CD4-positive, alpha-beta memory T cell (primary cell): ENCODE results near the gene DNA2. TPM values are rescaled to one million over a fixed set of nuclear protein-coding genes. Genes with fewer than 3 reads are reported as not detected.
"Not testable (repeated sequence)": the region's sequence is repeated elsewhere in the genome, so short reads cannot be mapped to it uniquely, and the experiment has no call there.

Experiments
- CTCF ChIA-PET: fragments of 350-600 bp; sonication (Branson Sonifier 250); formaldehyde crosslinking; loops from one replicate; lab custom pipeline; 2021; ENCODE audit warnings: inconsistent platforms; ENCODE audit not compliant: partially characterized antibody; lab: Charles Lee
- POLR2A ChIA-PET: fragments of 350-600 bp; sonication (Branson Sonifier 250); formaldehyde crosslinking; loops from one replicate; lab custom pipeline; 2021; ENCODE audit not compliant: partially characterized antibody; lab: Charles Lee
- DNase-seq, 5 donors: peaks; one replicate each; pipeline versions ENCODE4 v3.0.0 to v3.0.0-alpha.2; 2020 to 2022; ENCODE audit warnings: mixed read lengths in 1 of 5
- H3K27ac ChIP-seq: one replicate; pipeline ENCODE4 v1.7.0; 2013; ENCODE audit warnings: low read depth, low read length
- H3K27me3 ChIP-seq: 2 replicates; pipeline ENCODE4 v1.7.0; 2013; ENCODE audit warnings: mild to moderate bottlenecking, low read length, moderate library complexity; ENCODE audit not compliant: insufficient read depth
- H3K36me3 ChIP-seq: 2 replicates; pipeline ENCODE4 v1.7.0; 2013; ENCODE audit warnings: mild to moderate bottlenecking, low read length, moderate library complexity; ENCODE audit not compliant: insufficient read depth
- H3K4me1 ChIP-seq: 2 replicates; pipeline ENCODE4 v1.7.0; 2013; ENCODE audit warnings: mild to moderate bottlenecking, low read length, moderate library complexity; ENCODE audit not compliant: insufficient read depth
- H3K4me3 ChIP-seq, 2 donors: one replicate each; pipeline ENCODE4 v1.7.0; 2013; ENCODE audit warnings: low read length in 2 of 2, mild to moderate bottlenecking in 1 of 2
- H3K9me3 ChIP-seq, 2 donors: one replicate each; pipeline ENCODE4 v1.7.0; 2013; ENCODE audit warnings: low read length in 2 of 2, control low read depth in 1 of 2; ENCODE audit not compliant: control insufficient read depth in 1 of 2
- H3K27ac Mint-ChIP-seq, 7 donors: one replicate each; pipeline ENCODE4 v1.8.0; 2020 to 2021; ENCODE audit warnings: mixed read lengths in 7 of 7, mild to moderate bottlenecking in 6 of 7, inconsistent platforms in 3 of 7, moderate library complexity in 3 of 7
- H3K27me3 Mint-ChIP-seq, 2 donors: one replicate each; pipeline ENCODE4 v1.8.0; 2020 to 2021; ENCODE audit warnings: mixed read lengths in 2 of 2
- H3K36me3 Mint-ChIP-seq, 2 donors: one replicate each; pipeline ENCODE4 v1.8.0; 2020 to 2021; ENCODE audit warnings: mixed read lengths in 2 of 2, inconsistent platforms in 1 of 2, mild to moderate bottlenecking in 1 of 2
- H3K4me1 Mint-ChIP-seq, 4 donors: one replicate each; pipeline ENCODE4 v1.8.0; 2020 to 2021; ENCODE audit warnings: mixed read lengths in 4 of 4, mild to moderate bottlenecking in 1 of 4
- H3K4me3 Mint-ChIP-seq, 8 donors: one replicate each; pipeline ENCODE4 v1.8.0; 2020 to 2021; ENCODE audit warnings: mixed read lengths in 8 of 8, mild to moderate bottlenecking in 7 of 8, moderate library complexity in 6 of 8, inconsistent platforms in 3 of 8
- H3K9me3 Mint-ChIP-seq, 8 donors: one replicate each; pipeline ENCODE4 v1.8.0; 2020 to 2021; ENCODE audit warnings: mixed read lengths in 8 of 8, mild to moderate bottlenecking in 5 of 8, inconsistent platforms in 3 of 8, moderate library complexity in 1 of 8
- intact Hi-C: fragments of 100-400 bp; cut with micrococcal nuclease; formaldehyde crosslinking; loops from one replicate; pipeline ENCODE4 v1.15.1; 2023
- polyA plus RNA-seq, 2 donors: library from polyadenylated mRNA; unstranded; fragments of 300-500 nt; fragmentation: Illumina TruSeq; gene quantifications; one replicate each; pipeline ENCODE4 v1.2.3, GENCODE V29; 2021
- total RNA-seq, 2 experiments: library from RNA; stranded (reverse); gene quantifications; one replicate each; pipeline ENCODE4 v1.2.3, GENCODE V29; 2021

DNA2 gene
- total and polyA plus RNA-seq, 4 experiments from 2014 or later: 0.36 to 7.7 (median 3.3) TPM

DNA sequence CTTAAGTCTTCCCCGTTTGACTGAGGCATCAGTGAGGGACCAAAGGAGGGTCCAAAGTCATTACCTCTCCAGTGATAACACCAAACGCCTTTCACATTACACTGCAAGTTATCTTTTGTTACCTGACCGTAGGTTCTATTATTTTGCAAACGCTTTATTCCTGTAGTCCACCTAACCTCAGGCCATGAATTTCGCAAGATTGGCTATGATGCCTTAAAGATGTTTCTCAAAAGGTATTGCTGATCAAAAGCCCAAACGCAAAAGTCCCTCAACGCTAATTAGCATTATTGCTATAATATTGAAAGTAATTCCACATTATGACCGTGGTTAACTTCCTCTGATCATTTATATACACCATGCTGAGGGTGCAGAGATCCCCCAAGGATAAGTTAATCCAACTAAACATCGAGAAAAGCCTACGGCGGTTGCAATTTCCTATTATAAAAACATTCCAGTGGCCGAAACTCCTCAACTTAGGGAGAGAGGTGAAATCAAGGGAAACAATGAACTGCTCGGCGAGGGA is 649 bp downstream of the DNA2 start:
- Histone ChIP-seq H3K27ac (peak overlapping the region; percentile 44), H3K27me3 (no peaks in the 10 kb centered on the region), H3K9me3 (no peaks in the 10 kb centered on the region), H3K36me3 (no peaks in the 10 kb centered on the region), H3K4me1 (peaks cover 16% of the 10 kb centered on the region), H3K4me3 (peak overlapping the region; percentile 53 to 97)
- H3K36me3 Mint-ChIP-seq: peaks cover 0 to 4% of the 10 kb centered on the region in 2 donors
- peak overlapping the region in 4 of 7 donors; percentile 46 to 90 (median 70) for H3K27ac Mint-ChIP-seq
- CTCF ChIA-PET: interaction anchor here (1.0 kb wide), 1 partner anchor 258 kb away, joined by 3 read pairs; no protein-coding TSS in a partner anchor
- intact Hi-C loops: no loop called here
- peaks cover 0 to 2% (median 0%) of the 10 kb centered on the region in 8 donors for H3K9me3 Mint-ChIP-seq
- H3K27me3 Mint-ChIP-seq: no peaks in the 10 kb centered on the region
- DNase-seq: no peak
- POLR2A ChIA-PET: interaction anchor here (1.3 kb wide), 1 partner anchor 139 kb away, joined by 4 read pairs; the partner anchor contains the start of genes HNRNPH3 and PBLD
- H3K4me3 Mint-ChIP-seq: peak overlapping the region; percentile 94 to 99 (median 97)
- H3K4me1 Mint-ChIP-seq: peaks cover 5 to 24% (median 14%) of the 10 kb centered on the region in 4 donors

DNA sequence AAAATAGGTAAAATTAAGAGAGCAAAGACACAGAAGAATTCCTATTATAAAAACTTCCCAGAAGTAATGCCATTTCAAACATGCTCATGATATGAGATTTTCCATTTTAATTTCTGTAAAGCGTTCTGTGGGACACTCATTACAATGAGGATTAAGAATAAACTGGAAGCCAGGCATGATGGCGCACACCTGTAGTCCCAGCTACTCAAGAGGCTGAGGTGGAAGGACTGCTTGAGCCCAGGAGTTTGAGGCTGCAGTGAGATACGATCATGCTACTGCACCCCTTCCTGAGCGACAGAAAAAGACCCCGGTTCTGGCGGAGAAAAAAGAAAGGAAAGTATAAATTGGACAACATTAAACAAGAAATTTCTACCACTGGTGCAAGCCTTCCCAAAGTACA is 1.5 kb downstream of the DNA2 start:
- Histone ChIP-seq H3K36me3 (no peaks in the 10 kb centered on the region), H3K27me3 (no peaks in the 10 kb centered on the region), H3K4me1 (peaks cover 16% of the 10 kb centered on the region), H3K9me3 (no peaks in the 10 kb centered on the region), H3K27ac (no peak overlapping the region), H3K4me3 (no peak overlapping the region)
- peaks cover 5 to 24% (median 14%) of the 10 kb centered on the region in 4 donors for H3K4me1 Mint-ChIP-seq
- H3K9me3 Mint-ChIP-seq: peaks cover 0 to 2% (median 0%) of the 10 kb centered on the region in 8 donors
- peak overlapping the region in 3 of 7 donors; percentile 10 to 42 (median 37) for H3K27ac Mint-ChIP-seq
- no peak for DNase-seq
- no peaks in the 10 kb centered on the region for H3K27me3 Mint-ChIP-seq
- H3K36me3 Mint-ChIP-seq: peaks cover under 1 to 4% of the 10 kb centered on the region in 2 donors
- intact Hi-C loops: no loop called here
- ChIA-PET POLR2A (no interaction called here), CTCF (no interaction called here)
- H3K4me3 Mint-ChIP-seq: peak overlapping the region in 7 of 8 donors; percentile 2 to 99 (median 94)

DNA sequence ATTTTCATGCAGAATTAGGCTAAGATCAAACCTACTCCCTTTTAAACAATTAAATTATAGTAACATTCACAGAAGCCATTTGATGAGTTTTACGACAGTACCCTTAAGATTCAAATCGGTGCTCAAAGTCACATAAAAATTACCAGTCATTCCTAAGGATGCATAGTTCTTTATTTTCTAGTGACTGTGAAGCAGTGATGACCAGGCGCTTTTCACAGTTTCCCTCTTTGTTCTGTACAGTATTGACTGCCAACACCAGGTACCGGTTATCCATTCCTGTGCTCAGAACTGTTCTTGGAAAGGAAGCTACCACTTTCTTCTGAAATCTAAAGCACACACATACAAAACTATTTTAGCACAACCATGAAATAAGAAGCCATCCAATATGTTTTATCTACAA is 1.9 kb downstream of the DNA2 start:
- intact Hi-C loops: no loop called here
- CTCF ChIA-PET: no interaction called here
- H3K4me1 ChIP-seq: peaks cover 16% of the 10 kb centered on the region
- Mint-ChIP-seq H3K4me1 (peaks cover 5 to 24% (median 14%) of the 10 kb centered on the region in 4 donors), H3K27ac (no peak overlapping the region), H3K4me3 (peak overlapping the region in 2 of 8 donors; percentile 5 to 99), H3K36me3 (peaks cover 3 to 5% of the 10 kb centered on the region in 2 donors), H3K27me3 (no peaks in the 10 kb centered on the region), H3K9me3 (peaks cover 0 to 2% (median 0%) of the 10 kb centered on the region in 8 donors)
- no peaks in the 10 kb centered on the region for H3K9me3 ChIP-seq
- no peaks in the 10 kb centered on the region for H3K36me3 ChIP-seq
- H3K4me3 ChIP-seq: no peak overlapping the region
- no peak overlapping the region for H3K27ac ChIP-seq
- POLR2A ChIA-PET: interaction anchor here (0.7 kb wide), 1 partner anchor 553 kb away, joined by 3 read pairs; no protein-coding TSS in a partner anchor
- no peak for DNase-seq
- no peaks in the 10 kb centered on the region for H3K27me3 ChIP-seq

DNA sequence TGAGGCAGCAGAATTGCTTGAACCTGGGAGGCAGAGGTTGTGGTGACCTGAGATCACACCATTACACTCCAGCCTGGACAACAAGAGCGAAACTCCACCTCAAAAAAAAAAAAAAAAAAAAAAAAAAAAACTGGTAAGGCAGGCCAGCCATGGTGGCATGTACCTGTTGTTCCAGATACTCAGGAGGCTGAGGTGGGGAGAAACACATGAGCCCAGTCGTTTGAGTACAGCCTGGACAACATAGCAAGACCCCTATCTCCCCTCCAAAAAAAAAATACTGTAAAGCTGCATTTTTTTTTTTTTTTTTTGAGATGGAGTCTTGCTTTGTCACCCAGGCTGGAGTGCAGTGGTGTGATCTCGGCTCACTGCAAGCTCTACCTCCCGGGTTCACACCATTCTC is 7.0 kb downstream of the DNA2 start:
- H3K27me3 ChIP-seq, intact Hi-C loops, H3K27ac ChIP-seq, H3K36me3 Mint-ChIP-seq, H3K36me3 ChIP-seq, H3K4me1 Mint-ChIP-seq, H3K9me3 Mint-ChIP-seq, H3K27ac Mint-ChIP-seq, H3K27me3 Mint-ChIP-seq, H3K4me3 Mint-ChIP-seq, H3K4me3 ChIP-seq, DNase-seq, POLR2A ChIA-PET, H3K9me3 ChIP-seq, H3K4me1 ChIP-seq: not testable (repeated sequence)
- CTCF ChIA-PET: interaction anchor here (0.6 kb wide), 1 partner anchor 155 kb away, joined by 3 read pairs; no protein-coding TSS in a partner anchor

DNA sequence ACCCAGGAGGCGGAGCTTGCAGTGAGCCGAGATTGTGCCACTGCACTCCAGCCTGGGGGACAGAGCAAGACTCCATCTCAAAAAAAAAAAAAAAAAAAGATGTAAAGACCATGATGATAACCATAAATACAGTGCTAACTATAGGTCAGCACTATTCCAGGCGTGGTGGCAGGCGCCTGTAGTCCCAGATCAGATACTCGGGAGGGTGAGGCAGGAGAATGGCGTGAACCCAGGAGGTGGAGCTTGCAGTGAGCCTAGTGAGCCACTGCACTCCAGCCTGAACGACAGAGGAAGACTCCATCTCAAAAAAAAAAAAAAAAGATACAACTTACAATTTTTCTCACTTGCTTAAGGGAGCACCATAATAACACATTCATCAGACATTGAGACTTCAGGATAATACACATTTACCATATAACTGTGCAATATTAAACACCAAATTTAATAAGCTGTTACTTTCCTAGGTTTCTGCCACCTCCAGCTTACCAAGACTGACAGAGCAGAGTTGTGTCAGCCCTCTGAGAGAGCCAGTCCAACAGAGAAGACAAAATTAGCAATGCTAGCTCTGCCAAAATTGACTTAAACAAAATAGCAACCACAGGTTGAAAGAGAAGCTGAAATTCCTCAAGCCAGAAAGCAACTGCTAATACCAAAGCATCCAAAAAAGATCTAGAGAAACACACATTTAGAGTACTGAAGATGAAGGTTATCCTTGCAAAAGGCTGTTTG is 8.2 kb downstream of the DNA2 start:
- DNase-seq: no peak
- Histone ChIP-seq H3K9me3 (no peaks in the 10 kb centered on the region), H3K4me1 (no peaks in the 10 kb centered on the region), H3K36me3 (no peaks in the 10 kb centered on the region), H3K27me3 (no peaks in the 10 kb centered on the region), H3K4me3 (no peak overlapping the region), H3K27ac (no peak overlapping the region)
- Mint-ChIP-seq H3K4me1 (no peaks in the 10 kb centered on the region), H3K27ac (peak overlapping the region in 3 of 7 donors; percentile 8 to 37 (median 35)), H3K36me3 (peaks cover 5 to 7% of the 10 kb centered on the region in 2 donors), H3K4me3 (no peak overlapping the region), H3K9me3 (peaks cover 0 to 2% (median 0%) of the 10 kb centered on the region in 8 donors), H3K27me3 (no peaks in the 10 kb centered on the region)
- intact Hi-C loops: no loop called here
- POLR2A ChIA-PET: no interaction called here
- CTCF ChIA-PET: no interaction called here

DNA sequence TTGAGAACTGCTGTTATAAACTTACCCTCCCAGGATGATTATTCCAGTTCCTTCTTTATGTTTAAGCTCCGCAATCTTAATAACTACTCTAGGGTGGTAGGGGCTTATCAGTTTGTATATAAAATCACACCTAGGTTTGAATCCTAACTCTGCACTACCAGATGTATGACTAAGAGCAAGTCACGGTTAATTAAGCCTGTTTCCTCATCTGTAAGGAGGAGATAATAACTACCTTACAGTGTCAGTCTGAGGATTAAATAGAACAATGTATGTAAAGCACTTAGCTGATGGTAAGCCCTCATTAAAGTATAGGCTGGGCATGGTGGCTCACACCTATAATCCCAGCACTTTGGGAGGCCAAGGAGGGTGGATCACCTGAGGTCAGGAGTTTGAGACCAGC is 9.2 kb downstream of the DNA2 start:
- Mint-ChIP-seq H3K9me3 (no peaks in the 10 kb centered on the region), H3K36me3 (peaks cover 7 to 10% of the 10 kb centered on the region in 2 donors), H3K27me3 (no peaks in the 10 kb centered on the region), H3K4me3 (no peak overlapping the region), H3K27ac (no peak overlapping the region), H3K4me1 (no peaks in the 10 kb centered on the region)
- Histone ChIP-seq H3K36me3 (no peaks in the 10 kb centered on the region), H3K27ac (no peak overlapping the region), H3K9me3 (no peaks in the 10 kb centered on the region), H3K27me3 (no peaks in the 10 kb centered on the region), H3K4me1 (no peaks in the 10 kb centered on the region), H3K4me3 (no peak overlapping the region)
- DNase-seq: no peak
- POLR2A ChIA-PET: no interaction called here
- intact Hi-C loops: no loop called here
- CTCF ChIA-PET: no interaction called here

DNA sequence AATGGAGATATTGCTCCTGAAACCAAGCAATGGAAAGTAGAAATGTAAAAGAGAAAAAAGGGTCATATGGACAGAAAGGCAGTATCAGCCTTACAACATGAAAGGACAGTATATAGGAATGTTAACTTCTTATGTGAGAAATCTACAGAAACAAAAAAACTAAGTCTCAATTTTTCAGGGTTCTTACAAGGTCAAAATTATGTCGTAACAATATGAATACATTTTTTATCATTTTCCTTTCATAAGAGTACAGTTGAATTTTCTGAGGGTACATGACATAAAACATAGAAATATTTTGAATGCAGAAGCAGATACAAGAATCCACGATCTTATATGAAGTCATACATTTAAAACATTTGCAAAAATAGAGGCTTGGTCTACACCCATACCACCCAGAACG is 10.7 kb downstream of the DNA2 start:
- ChIA-PET CTCF (interaction anchor here (0.6 kb wide), 1 partner anchor 751 kb away, joined by 3 read pairs; no protein-coding TSS in a partner anchor), POLR2A (no interaction called here)
- Histone ChIP-seq H3K4me3 (no peak overlapping the region), H3K4me1 (no peaks in the 10 kb centered on the region), H3K27me3 (no peaks in the 10 kb centered on the region), H3K9me3 (no peaks in the 10 kb centered on the region), H3K36me3 (no peaks in the 10 kb centered on the region), H3K27ac (no peak overlapping the region)
- H3K27ac Mint-ChIP-seq: no peak overlapping the region
- intact Hi-C loops: no loop called here
- no peak for DNase-seq
- H3K4me3 Mint-ChIP-seq: no peak overlapping the region
- H3K27me3 Mint-ChIP-seq: no peaks in the 10 kb centered on the region
- H3K36me3 Mint-ChIP-seq: peaks cover 11 to 15% of the 10 kb centered on the region in 2 donors
- no peaks in the 10 kb centered on the region for H3K4me1 Mint-ChIP-seq
- H3K9me3 Mint-ChIP-seq: no peaks in the 10 kb centered on the region
